Gastroesophageal sphincter (tissue), 4 donors: ENCODE data around the gene RLN3. TPM values are rescaled to one million over a fixed set of nuclear protein-coding genes. Genes with fewer than 3 reads are reported as not detected.
A peak's percentile ranks its signal among the peaks of the same experiment; 100 is the strongest.

Experiments used
- ATAC-seq: fragments of 150-250 bp; one replicate; pipeline ENCODE4 v1.9.1; 2016; ENCODE audit warnings: mild to moderate bottlenecking, moderate library complexity
- H3K27ac ChIP-seq, 4 donors: fragments of 200-600 bp; sonication (generic) in 3 of 4; 1 replicate in 3 of 4; 2 replicates in 1 of 4; pipeline ENCODE4 v1.5.1; 2016 to 2019
- H3K27me3 ChIP-seq: fragments of 200-600 bp; sonication (generic); one replicate; pipeline ENCODE4 v1.5.1; 2019
- H3K36me3 ChIP-seq, 2 donors: fragments of 200-600 bp; sonication (generic); one replicate each; pipeline ENCODE4 v1.5.1; 2019; ENCODE audit warnings: control low read depth in 1 of 2
- H3K4me1 ChIP-seq, 3 donors: fragments of 200-600 bp; sonication (generic); 1 replicate in 2 of 3; 2 replicates in 1 of 3; pipeline ENCODE4 v1.5.1; 2016 to 2019; ENCODE audit warnings: control low read depth in 2 of 3
- H3K4me3 ChIP-seq, 2 donors: fragments of 200-600 bp; sonication (generic); one replicate each; pipeline ENCODE4 v1.5.1; 2019; ENCODE audit warnings: mild to moderate bottlenecking in 1 of 2, moderate library complexity in 1 of 2
- H3K9me3 ChIP-seq, 3 donors: fragments of 200-600 bp; sonication (generic); one replicate each; pipeline ENCODE4 v1.5.1; 2017 to 2019; ENCODE audit warnings: control low read depth in 2 of 3
- EP300 ChIP-seq: sonication (generic); formaldehyde crosslinking; IDR thresholded peaks from one replicate; pipeline ENCODE4 v1.6.1; 2017; ENCODE audit warnings: antibody characterized with exemption, mild to moderate bottlenecking
- POLR2A ChIP-seq, 2 donors: fragments of 450-650 bp; IDR thresholded peaks; one replicate each; pipeline ENCODE4 v1.6.1; 2017; ENCODE audit warnings: antibody characterized with exemption in 2 of 2, mild to moderate bottlenecking in 2 of 2, moderate library complexity in 1 of 2
- POLR2AphosphoS5 ChIP-seq: sonication (generic); formaldehyde crosslinking; IDR thresholded peaks from one replicate; pipeline ENCODE4 v1.6.1; 2017; ENCODE audit warnings: antibody characterized with exemption
- WGBS, 2 donors: methylation state at CpG; one replicate each; pipeline ENCODE4 v1.1.5; 2018; ENCODE audit warnings: low coverage in 1 of 2; 5-methylcytosine and 5-hydroxymethylcytosine counted together
- total RNA-seq, 4 donors: library from RNA; depleted of rRNA; stranded (reverse); fragments of >200 nt; gene quantifications; one replicate each; pipeline ENCODE4 v1.1.0, GENCODE V29; 2016
- TF ChIP-seq, protein P1 (sequence below), 4 experiments: fragments of 200-600 bp in 2 of 4; fragments of 450-650 bp in 2 of 4; sonication (generic) in 1 of 4; IDR thresholded peaks; one replicate each; pipeline ENCODE4 v1.5.1; 2017 to 2019; ENCODE audit warnings: antibody characterized with exemption in 4 of 4, mild to moderate bottlenecking in 2 of 4, moderate library complexity in 2 of 4

The RLN3 gene
- total RNA-seq, 4 donors from 2014 or later, result not detected

DNA sequence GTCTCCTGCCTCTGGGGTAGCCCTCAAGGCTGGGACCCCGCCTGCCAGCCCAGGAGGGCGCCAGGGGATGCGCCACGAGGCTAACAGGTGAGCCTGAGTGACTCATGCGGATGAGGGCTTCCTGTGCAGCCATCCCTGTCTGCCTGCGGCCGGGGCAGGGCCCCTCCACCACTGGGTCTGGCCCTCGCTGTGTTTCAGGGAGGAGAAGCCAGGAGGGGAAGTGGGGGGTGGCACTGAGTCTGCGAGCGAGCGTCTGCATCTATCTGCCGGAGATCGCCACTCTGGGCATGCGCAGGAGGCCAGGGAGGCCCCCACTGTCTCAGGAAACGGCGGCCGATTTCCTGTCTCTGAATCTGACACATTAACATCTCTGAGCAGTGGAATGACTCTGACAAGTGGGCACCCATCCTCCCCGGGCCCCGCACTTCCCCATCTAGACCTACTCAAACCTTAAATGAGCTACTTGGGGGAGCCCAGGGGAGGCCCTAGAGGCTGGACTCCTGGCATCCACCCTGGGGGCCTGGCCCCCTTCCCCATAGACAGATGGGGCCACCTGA lies 41.5 kb upstream of the RLN3 start:
- ATAC-seq, result peak; percentile 70
- no peaks in the 10 kb centered on the region for H3K9me3 ChIP-seq
- H3K27ac ChIP-seq, result peak overlapping the region; percentile 39 to 82 (median 78)
- H3K36me3 ChIP-seq, result peaks cover 0 to 38% of the 10 kb centered on the region in 2 donors
- WGBS, 2 donors, result no CpG with 5 or more reads among the region's 19 CpGs
- peak overlapping the region in 1 of 2 donors; percentile 28 for H3K4me3 ChIP-seq
- H3K27me3 ChIP-seq, result no peaks in the 10 kb centered on the region
- TF ChIP-seq POLR2A (IDR thresholded peaks at IDR 0.05) (no peak), POLR2AphosphoS5 (no peak), EP300 (no peak)
- TF ChIP-seq, protein P1, sequence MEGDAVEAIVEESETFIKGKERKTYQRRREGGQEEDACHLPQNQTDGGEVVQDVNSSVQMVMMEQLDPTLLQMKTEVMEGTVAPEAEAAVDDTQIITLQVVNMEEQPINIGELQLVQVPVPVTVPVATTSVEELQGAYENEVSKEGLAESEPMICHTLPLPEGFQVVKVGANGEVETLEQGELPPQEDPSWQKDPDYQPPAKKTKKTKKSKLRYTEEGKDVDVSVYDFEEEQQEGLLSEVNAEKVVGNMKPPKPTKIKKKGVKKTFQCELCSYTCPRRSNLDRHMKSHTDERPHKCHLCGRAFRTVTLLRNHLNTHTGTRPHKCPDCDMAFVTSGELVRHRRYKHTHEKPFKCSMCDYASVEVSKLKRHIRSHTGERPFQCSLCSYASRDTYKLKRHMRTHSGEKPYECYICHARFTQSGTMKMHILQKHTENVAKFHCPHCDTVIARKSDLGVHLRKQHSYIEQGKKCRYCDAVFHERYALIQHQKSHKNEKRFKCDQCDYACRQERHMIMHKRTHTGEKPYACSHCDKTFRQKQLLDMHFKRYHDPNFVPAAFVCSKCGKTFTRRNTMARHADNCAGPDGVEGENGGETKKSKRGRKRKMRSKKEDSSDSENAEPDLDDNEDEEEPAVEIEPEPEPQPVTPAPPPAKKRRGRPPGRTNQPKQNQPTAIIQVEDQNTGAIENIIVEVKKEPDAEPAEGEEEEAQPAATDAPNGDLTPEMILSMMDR (IDR thresholded peaks at IDR 0.05), result no peak
- peaks cover 0 to 22% (median 12%) of the 10 kb centered on the region in 3 donors for H3K4me1 ChIP-seq

- Histone ChIP-seq H3K27ac (peak overlapping the region; percentile 39 to 82 (median 78)), H3K4me1 (peaks cover 0 to 22% (median 12%) of the 10 kb centered on the region in 3 donors), H3K9me3 (no peaks in the 10 kb centered on the region), H3K27me3 (no peaks in the 10 kb centered on the region), H3K36me3 (peaks cover 0 to 41% of the 10 kb centered on the region in 2 donors), H3K4me3 (peak overlapping the region in 1 of 2 donors; percentile 28)
- ATAC-seq, result peak; percentile 6
- WGBS, 2 donors, result 52 to 90% methylated on average over 2 to 5 of the region's 17 CpGs
- TF ChIP-seq, protein P1 (IDR thresholded peaks at IDR 0.05), result no peak
- no peak for TF ChIP-seq POLR2A (IDR thresholded peaks at IDR 0.05)
- TF ChIP-seq POLR2AphosphoS5, result no peak
- no peak for TF ChIP-seq EP300
These were observed 40.7 kb upstream of the RLN3 start for GRCh38 chr19:13987101-13987890.

GRCh38 chr19:13989487-13989886 lies 38.5 kb upstream of the RLN3 start:
- TF ChIP-seq EP300, result no peak
- TF ChIP-seq POLR2A (IDR thresholded peaks at IDR 0.05), result no peak
- TF ChIP-seq POLR2AphosphoS5, result no peak
- TF ChIP-seq, protein P1 (IDR thresholded peaks at IDR 0.05), result no peak
- Histone ChIP-seq H3K4me1 (peaks cover 0 to 22% (median 12%) of the 10 kb centered on the region in 3 donors), H3K9me3 (no peaks in the 10 kb centered on the region), H3K27ac (no peak overlapping the region), H3K36me3 (peaks cover 0 to 43% of the 10 kb centered on the region in 2 donors), H3K27me3 (no peaks in the 10 kb centered on the region), H3K4me3 (no peak overlapping the region)
- ATAC-seq, result no peak
- WGBS, 2 donors, result 80% methylated on average over 1 of the region's 7 CpGs; no CpG with 5 or more reads in 1 of the 2 donors

DNA sequence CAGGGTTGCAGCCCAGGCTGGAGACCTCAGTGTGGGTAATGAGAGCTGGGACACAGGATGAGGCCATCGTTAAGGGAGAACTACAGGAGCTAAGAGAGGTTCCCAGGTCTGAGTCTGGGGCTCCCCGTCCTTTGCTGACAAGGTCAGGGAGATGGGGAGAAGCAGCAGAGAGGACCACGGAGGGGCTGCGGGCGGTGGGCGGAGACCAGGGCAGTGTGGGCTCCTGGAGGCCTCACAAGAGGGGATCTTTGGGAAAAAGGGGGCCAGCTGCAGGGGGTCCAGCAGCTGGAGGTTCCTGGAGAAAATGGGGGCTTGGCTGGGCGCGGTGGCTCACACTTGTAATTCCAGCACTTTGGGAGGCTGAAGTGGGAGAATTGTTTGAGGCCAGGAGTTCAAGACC lies 37.9 kb upstream of the RLN3 start:
- TF ChIP-seq POLR2AphosphoS5 (no peak), POLR2A (IDR thresholded peaks at IDR 0.05) (no peak), EP300 (no peak)
- TF ChIP-seq, protein P1 (IDR thresholded peaks at IDR 0.05), result no peak
- no peak overlapping the region for H3K27ac ChIP-seq
- WGBS, 2 donors, result 90 to 92% methylated on average over 2 to 7 of the region's 8 CpGs
- H3K4me3 ChIP-seq, result no peak overlapping the region
- H3K4me1 ChIP-seq, result peaks cover 0 to 24% (median 12%) of the 10 kb centered on the region in 3 donors
- no peak for ATAC-seq
- H3K9me3 ChIP-seq, result no peaks in the 10 kb centered on the region
- no peaks in the 10 kb centered on the region for H3K27me3 ChIP-seq
- H3K36me3 ChIP-seq, result peaks cover 0 to 43% of the 10 kb centered on the region in 2 donors
